ENCODE data around the gene SLC25A2. TPM values are rescaled to one million over a fixed set of nuclear protein-coding genes. Genes with fewer than 3 reads are reported as not detected.
"Not testable (repeated sequence)": the region's sequence is repeated elsewhere in the genome, so short reads cannot be mapped to it uniquely, and the experiment has no call there.

SLC25A2 gene
- total and polyA plus RNA-seq, 2 of the 13 experiments (the other 11 are each of a cell fraction or from before 2014, with no cell fraction given) = 0.13 TPM; not detected in 1

- ATAC-seq; H3K27me3 ChIP-seq (ENCODE audit: control insufficient read depth in 1 of 2, insufficient read depth in 2 of 2, low read length in 2 of 2); H3K4me3 ChIP-seq (replicated peaks in 1 of 3; ENCODE audit: insufficient read depth in 1 of 3, low read depth in 2 of 3, low read length in 3 of 3); BruUV-seq (replicated peaks); CTCF ChIA-PET (ENCODE audit: low intra/inter-chr PET ratio, low total read pairs); DNase-seq (ENCODE audit: low spot score); H3K4me2 ChIP-seq (ENCODE audit: low read depth, low read length); H4K20me1 ChIP-seq (ENCODE audit: insufficient read depth, low read length); POLR2A ChIA-PET; in situ Hi-C loops (cut with HindIII; ENCODE audit: extremely low pct_ligation_motif_present, low pct_unique_long_range_greater_than_20kb); H3K9ac ChIP-seq (ENCODE audit: insufficient read depth, low read depth, low read length); H2AFZ ChIP-seq (ENCODE audit: low read length); FAIRE-seq; H3K27ac ChIP-seq (ENCODE audit: extremely low read length, insufficient read depth, low read length); intact Hi-C loops (cut with micrococcal nuclease; ENCODE audit: unreplicated experiment): not testable (repeated sequence)
- Histone ChIP-seq H3K79me2 (ENCODE audit: insufficient read depth, low read length) (peaks cover 23% of the 10 kb centered on the region), H3K4me1 (ENCODE audit: insufficient read depth, low read length) (peaks cover 26% of the 10 kb centered on the region), H3K9me3 (ENCODE audit: low read length) (peaks cover 53% of the 10 kb centered on the region), H3K36me3 (replicated peaks in 1 of 2; ENCODE audit: control insufficient read depth in 1 of 2, insufficient read depth in 2 of 2, low read length in 2 of 2) (peaks cover 4 to 14% of the 10 kb centered on the region in 2 experiments)
- 88% methylated on average over 4 of the region's 4 CpGs for WGBS (ENCODE audit: low lambda C conversion rate)
- peak in 1 of 2 experiments; percentile 54; a peak in 3 of 4 replicates for TF ChIP-seq MAFK (conservative IDR thresholded peaks at IDR 0.05 in 1 of 2, IDR thresholded peaks at IDR 0.05 in 1 of 2; ENCODE audit: low read length in 2 of 2)
Observed at GRCh38 chr5:141316963-141317362, 13.1 kb upstream of the SLC25A2 start.

GRCh38 chr5:141313711-141314110 is 9.9 kb upstream of the SLC25A2 start:
- peaks cover 8% of the 10 kb centered on the region for H3K79me2 ChIP-seq (ENCODE audit: insufficient read depth, low read length)
- no peak for TF ChIP-seq ZNF747 (CRISPR knock-in tag; IDR thresholded peaks at IDR 0.05; ENCODE audit: borderline replicate concordance)
- no peak for TF ChIP-seq DNMT1 (CRISPR knock-in tag; IDR thresholded peaks at IDR 0.05)
- no peak for TF ChIP-seq ZFP82 (CRISPR knock-in tag; IDR thresholded peaks at IDR 0.05; ENCODE audit: borderline replicate concordance)
- TF ChIP-seq ZNF496 (CRISPR knock-in tag; IDR thresholded peaks at IDR 0.05; ENCODE audit: insufficient replicate concordance) = no peak
- TF ChIP-seq ZNF317 (CRISPR knock-in tag; IDR thresholded peaks at IDR 0.05) = no peak
- no peak for TF ChIP-seq ISX (CRISPR knock-in tag; conservative IDR thresholded peaks at IDR 0.05)
- H3K4me1 ChIP-seq (ENCODE audit: insufficient read depth, low read length) = peaks cover 3% of the 10 kb centered on the region; the same call in 1 of the 2 replicates
- H3K27me3 ChIP-seq (ENCODE audit: control insufficient read depth in 1 of 2, insufficient read depth in 2 of 2, low read length in 2 of 2) = no peaks in the 10 kb centered on the region
- no peak for ATAC-seq
- FAIRE-seq = no peak
- no TSS peak for BruUV-seq (replicated peaks)
- H2AFZ ChIP-seq (ENCODE audit: low read length) = no peak overlapping the region
- H3K27ac ChIP-seq (ENCODE audit: extremely low read length, insufficient read depth, low read length) = no peak overlapping the region
- peaks cover 41% of the 10 kb centered on the region for H3K9me3 ChIP-seq (ENCODE audit: low read length)
- no peak overlapping the region for H3K4me3 ChIP-seq (replicated peaks in 1 of 3; ENCODE audit: insufficient read depth in 1 of 3, low read depth in 2 of 3, low read length in 3 of 3)
- in situ Hi-C loops (cut with HindIII; ENCODE audit: extremely low pct_ligation_motif_present, low pct_unique_long_range_greater_than_20kb) = no loop called here
- H3K9ac ChIP-seq (ENCODE audit: insufficient read depth, low read depth, low read length) = no peak overlapping the region
- ChIA-PET CTCF (ENCODE audit: low intra/inter-chr PET ratio, low total read pairs) (no interaction called here), POLR2A (no interaction called here)
- DNase-seq (ENCODE audit: low spot score) = no peak
- H3K36me3 ChIP-seq (replicated peaks in 1 of 2; ENCODE audit: control insufficient read depth in 1 of 2, insufficient read depth in 2 of 2, low read length in 2 of 2) = peaks cover 1 to 4% of the 10 kb centered on the region in 2 experiments; a peak in 2 of 5 replicates
- H4K20me1 ChIP-seq (ENCODE audit: insufficient read depth, low read length) = no peaks in the 10 kb centered on the region
- intact Hi-C loops (cut with micrococcal nuclease; ENCODE audit: unreplicated experiment) = no loop called here
- no peak overlapping the region for H3K4me2 ChIP-seq (ENCODE audit: low read depth, low read length)
